BJ (cell line): ENCODE measurements around the gene POLD3. TPM values are rescaled to one million over a fixed set of nuclear protein-coding genes. Genes with fewer than 3 reads are reported as not detected.

ENCODE experiments used
- CTCF ChIA-PET: fragments of 350-600 bp; formaldehyde crosslinking; extraction: SDS; loops from one replicate; lab custom pipeline; 2021; ENCODE audit warnings: antibody characterized with exemption, inconsistent platforms; lab: Yijun Ruan, JAX
- POLR2A ChIA-PET: fragments of 300-600 bp; sonication (Branson Sonifier 250); formaldehyde crosslinking; extraction: SDS; loops from one replicate; lab custom pipeline; 2021; ENCODE audit warnings: antibody characterized with exemption; lab: Charles Lee
- DNase-seq: peaks from one replicate; pipeline ENCODE4 v3.0.0-alpha.2; 2011; ENCODE audit warnings: low read depth
- H3K27me3 ChIP-seq: 2 replicates; pipeline ENCODE4 v1.6.0; 2011; ENCODE audit warnings: low read length; ENCODE audit not compliant: control insufficient read depth, insufficient read depth
- H3K36me3 ChIP-seq: 2 replicates; pipeline ENCODE4 v1.5.1; 2011; ENCODE audit warnings: low read length; ENCODE audit not compliant: control insufficient read depth, insufficient read depth
- H3K4me3 ChIP-seq: 2 replicates; pipeline ENCODE4 v1.5.1; 2011; ENCODE audit warnings: low read depth, mild to moderate bottlenecking, control low read depth, low read length
- CTCF ChIP-seq: IDR thresholded peaks from 2 replicates; pipeline ENCODE4 v1.5.1; 2011; ENCODE audit warnings: low read depth, mild to moderate bottlenecking, control low read depth, inconsistent platforms, low read length, moderate library complexity; ENCODE audit not compliant: insufficient read depth
- polyA plus RNA-seq: library from polyadenylated mRNA; depleted of rRNA; stranded (reverse); fragments of >200 nt; gene quantifications from 2 replicates; pipeline ENCODE4 v1.2.3, GENCODE V29; 2011

POLD3 gene
- polyA plus RNA-seq, 1 experiment: 11.4 TPM

GRCh38 chr11:74551754-74552145 is 40.6 kb upstream of the POLD3 start:
- TF ChIP-seq CTCF: no peak
- H3K27me3 ChIP-seq: peaks cover 4% of the 10 kb centered on the region
- DNase-seq: no peak
- POLR2A ChIA-PET: no interaction called here
- no peak overlapping the region for H3K4me3 ChIP-seq
- no peaks in the 10 kb centered on the region for H3K36me3 ChIP-seq
- CTCF ChIA-PET: interaction anchor here (0.8 kb wide), 1 partner anchor 15 kb away, joined by 4 read pairs; no protein-coding TSS in a partner anchor

- no peak for DNase-seq
- TF ChIP-seq CTCF: no peak
- no peaks in the 10 kb centered on the region for H3K36me3 ChIP-seq
- peaks cover 5% of the 10 kb centered on the region for H3K27me3 ChIP-seq
- CTCF ChIA-PET: no interaction called here
- POLR2A ChIA-PET: no interaction called here
- no peak overlapping the region for H3K4me3 ChIP-seq
Measured at GRCh38 chr11:74557526-74557925, 34.9 kb upstream of the POLD3 start.

GRCh38 chr11:74559110-74559933 is 33.1 kb upstream of the POLD3 start:
- H3K27me3 ChIP-seq: peaks cover 7% of the 10 kb centered on the region
- POLR2A ChIA-PET: no interaction called here
- H3K36me3 ChIP-seq: no peaks in the 10 kb centered on the region
- DNase-seq: no peak
- TF ChIP-seq CTCF: no peak
- CTCF ChIA-PET: interaction anchor here (0.6 to 2.4 kb wide), 3 partner anchors 10 to 81 kb away, joined by 3 to 5 read pairs (median 4); no protein-coding TSS in a partner anchor
- H3K4me3 ChIP-seq: no peak overlapping the region

GRCh38 chr11:74559934-74560309 is 32.5 kb upstream of the POLD3 start:
- ChIA-PET POLR2A (no interaction called here), CTCF (interaction anchor here (2.4 kb wide), 1 partner anchor 11 kb away, joined by 5 read pairs; no protein-coding TSS in a partner anchor)
- no peak for DNase-seq
- no peak for TF ChIP-seq CTCF
- Histone ChIP-seq H3K27me3 (peaks cover 8% of the 10 kb centered on the region), H3K4me3 (no peak overlapping the region), H3K36me3 (no peaks in the 10 kb centered on the region)

DNA sequence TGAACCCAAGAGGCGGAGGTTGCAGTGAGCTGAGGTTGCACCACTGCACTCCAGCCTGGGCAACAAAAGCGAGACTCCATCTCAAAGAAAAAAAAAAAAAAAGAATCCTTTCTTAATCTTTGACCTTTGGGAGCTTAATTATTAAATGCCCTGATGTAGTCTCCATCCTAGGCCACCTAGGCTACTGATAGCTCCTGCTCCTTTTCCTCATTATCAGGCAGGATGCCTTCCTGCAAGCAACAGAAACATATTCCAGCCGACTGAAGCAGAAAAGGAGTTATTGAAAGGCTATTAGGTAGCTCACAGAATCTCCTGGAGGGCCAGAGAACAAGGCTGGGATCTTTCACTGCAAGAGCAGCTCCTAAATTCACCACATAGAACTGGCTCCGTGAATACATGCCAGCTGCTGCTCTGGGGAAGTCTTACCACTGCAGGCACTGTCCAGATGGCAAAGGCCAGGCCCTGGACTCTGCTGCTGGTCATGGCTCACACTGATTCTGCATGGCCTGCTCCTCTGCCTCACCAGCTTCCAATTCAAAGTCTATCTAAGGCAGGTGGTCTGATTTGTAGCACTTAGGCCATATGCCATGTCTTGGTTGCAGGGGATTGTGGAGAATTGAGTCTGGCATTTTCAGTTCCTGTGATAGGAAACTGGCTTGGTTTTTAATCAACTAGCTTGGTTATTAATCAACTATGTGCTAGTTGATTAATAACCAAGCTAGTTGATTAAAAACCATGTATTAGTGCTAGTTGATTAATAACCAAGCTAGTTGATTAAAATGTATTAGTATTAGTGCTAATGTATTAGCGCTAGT is 26.0 kb upstream of the POLD3 start:
- no peak for TF ChIP-seq CTCF
- no peak for DNase-seq
- no peak overlapping the region for H3K4me3 ChIP-seq
- H3K36me3 ChIP-seq: no peaks in the 10 kb centered on the region
- ChIA-PET CTCF (interaction anchor here (0.7 to 9.9 kb wide), 4 partner anchors 14 to 311 kb away, joined by 3 to 181 read pairs (median 4); no protein-coding TSS in a partner anchor), POLR2A (no interaction called here)
- H3K27me3 ChIP-seq: peaks cover 7% of the 10 kb centered on the region
